Duodenal mucosa (tissue), 2 donors: ENCODE measurements around the gene EBF4.

Experiments
- H3K27ac ChIP-seq: one replicate; pipeline ENCODE4 v1.7.0; 2013; ENCODE audit warnings: low read depth, low read length
- H3K27me3 ChIP-seq, 2 donors: one replicate each; pipeline ENCODE4 v1.7.0; 2013; ENCODE audit warnings: low read length in 2 of 2, control low read depth in 1 of 2; ENCODE audit not compliant: insufficient read depth in 2 of 2, control insufficient read depth in 1 of 2
- H3K36me3 ChIP-seq, 2 donors: one replicate each; pipeline ENCODE4 v1.7.0; 2013; ENCODE audit warnings: low read length in 2 of 2, control low read depth in 1 of 2; ENCODE audit not compliant: insufficient read depth in 2 of 2, control insufficient read depth in 1 of 2
- H3K4me1 ChIP-seq, 2 donors: one replicate each; pipeline ENCODE4 v1.7.0; 2013; ENCODE audit warnings: low read length in 2 of 2, control low read depth in 1 of 2; ENCODE audit not compliant: insufficient read depth in 2 of 2, control insufficient read depth in 1 of 2
- H3K4me3 ChIP-seq, 2 donors: one replicate each; pipeline ENCODE4 v1.7.0; 2013; ENCODE audit warnings: low read length in 2 of 2, low read depth in 1 of 2
- H3K9ac ChIP-seq, 2 donors: one replicate each; pipeline ENCODE4 v1.7.0; 2013; ENCODE audit warnings: low read length in 2 of 2, low read depth in 1 of 2
- H3K9me3 ChIP-seq, 2 donors: one replicate each; pipeline ENCODE4 v1.7.0; 2013; ENCODE audit warnings: low read length in 2 of 2, control low read depth in 1 of 2; ENCODE audit not compliant: control insufficient read depth in 1 of 2

The EBF4 gene

GRCh38 chr20:2741881-2742280 is 49.3 kb downstream of the EBF4 start:
- no peak overlapping the region for H3K9ac ChIP-seq
- H3K9me3 ChIP-seq: no peaks in the 10 kb centered on the region
- H3K4me1 ChIP-seq: peaks cover 0 to 3% of the 10 kb centered on the region in 2 donors
- no peak overlapping the region for H3K4me3 ChIP-seq
- no peak overlapping the region for H3K27ac ChIP-seq
- H3K27me3 ChIP-seq: no peaks in the 10 kb centered on the region
- H3K36me3 ChIP-seq: no peaks in the 10 kb centered on the region

- Histone ChIP-seq H3K27me3 (peaks cover 0 to under 1% of the 10 kb centered on the region in 2 donors), H3K9me3 (no peaks in the 10 kb centered on the region), H3K9ac (no peak overlapping the region), H3K36me3 (no peaks in the 10 kb centered on the region), H3K4me3 (no peak overlapping the region), H3K27ac (no peak overlapping the region), H3K4me1 (peaks cover 0 to 3% of the 10 kb centered on the region in 2 donors)
Observed at GRCh38 chr20:2742431-2742830, 49.9 kb downstream of the EBF4 start.

- H3K4me1 ChIP-seq: peaks cover 0 to 3% of the 10 kb centered on the region in 2 donors
- H3K27ac ChIP-seq: no peak overlapping the region
- H3K9me3 ChIP-seq: no peaks in the 10 kb centered on the region
- no peak overlapping the region for H3K4me3 ChIP-seq
- no peaks in the 10 kb centered on the region for H3K36me3 ChIP-seq
- peaks cover 0 to 5% of the 10 kb centered on the region in 2 donors for H3K27me3 ChIP-seq
- no peak overlapping the region for H3K9ac ChIP-seq
Observed at GRCh38 chr20:2742934-2743559, 50.5 kb downstream of the EBF4 start.

- no peak overlapping the region for H3K9ac ChIP-seq
- H3K27ac ChIP-seq: no peak overlapping the region
- peaks cover 3 to 8% of the 10 kb centered on the region in 2 donors for H3K4me1 ChIP-seq
- H3K4me3 ChIP-seq: no peak overlapping the region
- peaks cover 11 to 15% of the 10 kb centered on the region in 2 donors for H3K27me3 ChIP-seq
- no peaks in the 10 kb centered on the region for H3K9me3 ChIP-seq
- H3K36me3 ChIP-seq: no peaks in the 10 kb centered on the region
Observed at GRCh38 chr20:2745060-2745910, 52.7 kb downstream of the EBF4 start.

GRCh38 chr20:2745936-2746635 is 53.5 kb downstream of the EBF4 start:
- Histone ChIP-seq H3K9me3 (no peaks in the 10 kb centered on the region), H3K4me1 (peaks cover 11 to 15% of the 10 kb centered on the region in 2 donors), H3K9ac (no peak overlapping the region), H3K36me3 (no peaks in the 10 kb centered on the region), H3K27ac (no peak overlapping the region), H3K27me3 (peaks cover 14 to 15% of the 10 kb centered on the region in 2 donors), H3K4me3 (no peak overlapping the region)

GRCh38 chr20:2746636-2747265 is 54.2 kb downstream of the EBF4 start:
- Histone ChIP-seq H3K27me3 (peaks cover 14 to 15% of the 10 kb centered on the region in 2 donors), H3K9me3 (no peaks in the 10 kb centered on the region), H3K4me3 (no peak overlapping the region), H3K4me1 (peaks cover 15 to 19% of the 10 kb centered on the region in 2 donors), H3K9ac (no peak overlapping the region), H3K27ac (no peak overlapping the region), H3K36me3 (no peaks in the 10 kb centered on the region)

- Histone ChIP-seq H3K9ac (no peak overlapping the region), H3K27me3 (peaks cover 18% of the 10 kb centered on the region in 2 donors), H3K9me3 (no peaks in the 10 kb centered on the region), H3K27ac (no peak overlapping the region), H3K4me1 (peaks cover 15 to 24% of the 10 kb centered on the region in 2 donors), H3K36me3 (no peaks in the 10 kb centered on the region), H3K4me3 (no peak overlapping the region)
Observed at GRCh38 chr20:2747676-2748235, 55.2 kb downstream of the EBF4 start.

- Histone ChIP-seq H3K4me3 (no peak overlapping the region), H3K9ac (no peak overlapping the region), H3K36me3 (no peaks in the 10 kb centered on the region), H3K4me1 (peaks cover 15 to 30% of the 10 kb centered on the region in 2 donors), H3K9me3 (no peaks in the 10 kb centered on the region), H3K27ac (no peak overlapping the region), H3K27me3 (peaks cover 27 to 28% of the 10 kb centered on the region in 2 donors)
Observed at GRCh38 chr20:2748551-2749342, 56.2 kb downstream of the EBF4 start.

- Histone ChIP-seq H3K36me3 (no peaks in the 10 kb centered on the region), H3K27ac (no peak overlapping the region), H3K9ac (no peak overlapping the region), H3K4me3 (no peak overlapping the region), H3K4me1 (peaks cover 15 to 30% of the 10 kb centered on the region in 2 donors), H3K27me3 (peaks cover 33 to 35% of the 10 kb centered on the region in 2 donors), H3K9me3 (no peaks in the 10 kb centered on the region)
Observed at GRCh38 chr20:2749343-2749950, 56.9 kb downstream of the EBF4 start.
